HG02870 (cell line): ENCODE data around the gene STAU1.
"Not testable (repeated sequence)": the region's sequence is repeated elsewhere in the genome, so short reads cannot be mapped to it uniquely, and the experiment has no call there.

Source experiments
- ATAC-seq: cut with Tn5 transposase; IDR thresholded peaks from one replicate; pipeline ENCODE4 v1.9.1; 2021; ENCODE audit warnings: mild to moderate bottlenecking, moderate library complexity; ENCODE audit not compliant: unreplicated experiment

The STAU1 gene

DNA sequence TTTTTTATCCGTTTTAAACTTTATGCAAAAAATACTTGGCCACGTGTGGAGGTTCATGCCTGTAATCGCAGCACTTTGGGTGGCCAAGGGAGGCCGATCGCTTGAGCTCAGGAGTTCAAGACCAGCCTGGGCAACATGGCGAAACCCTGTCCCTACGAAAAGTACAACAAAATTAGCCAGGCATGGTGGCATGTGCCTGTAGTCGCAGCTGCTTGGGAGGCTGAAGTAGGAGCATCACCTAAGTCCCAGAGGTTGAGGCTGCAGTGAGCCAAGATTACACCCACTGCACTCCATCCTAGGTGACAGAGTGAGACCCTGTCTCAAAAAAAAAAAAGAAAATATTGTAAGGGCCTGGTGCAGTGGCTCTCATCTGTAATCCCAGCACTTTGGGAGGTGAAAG lies 97.0 kb downstream of the STAU1 start:
- ATAC-seq = no peak

DNA sequence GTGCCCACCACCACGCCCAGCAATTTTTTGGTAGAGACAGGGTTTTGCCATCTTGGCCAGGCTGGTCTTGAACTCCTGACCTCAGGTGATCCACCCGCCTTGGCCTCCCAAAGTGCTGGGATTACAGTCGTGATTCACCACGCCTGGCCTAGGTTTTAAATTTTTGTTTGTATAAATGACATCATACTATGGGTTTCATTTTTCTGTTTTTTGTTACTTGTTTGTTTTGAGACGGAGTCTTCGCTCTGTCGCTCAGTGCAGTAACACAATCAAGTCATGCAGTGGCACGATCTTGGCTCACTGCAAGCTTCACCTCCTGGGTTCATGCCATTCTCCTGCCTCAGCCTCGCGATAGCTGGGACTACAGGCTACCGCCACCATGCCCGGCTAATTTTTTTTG lies 105.8 kb downstream of the STAU1 start:
- ATAC-seq = not testable (repeated sequence)

DNA sequence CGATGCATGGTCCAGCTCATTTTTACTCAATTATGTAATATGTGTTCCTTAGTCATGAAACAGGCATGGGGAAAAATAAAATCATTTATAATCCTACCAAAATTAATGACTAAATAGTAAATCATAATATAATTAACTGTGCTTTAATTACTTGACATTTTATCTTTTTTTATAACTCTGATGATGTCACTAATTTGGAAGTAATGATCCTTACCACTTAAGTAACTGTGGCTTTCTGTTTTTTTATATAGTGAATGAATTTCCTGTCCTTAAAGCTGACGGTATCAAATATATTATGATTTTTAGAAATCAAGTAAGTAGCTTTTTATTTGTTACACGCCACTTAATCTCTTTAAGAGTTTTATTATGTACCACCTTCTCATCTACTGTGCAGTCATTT lies 109.8 kb downstream of the STAU1 start:
- ATAC-seq = no peak

DNA sequence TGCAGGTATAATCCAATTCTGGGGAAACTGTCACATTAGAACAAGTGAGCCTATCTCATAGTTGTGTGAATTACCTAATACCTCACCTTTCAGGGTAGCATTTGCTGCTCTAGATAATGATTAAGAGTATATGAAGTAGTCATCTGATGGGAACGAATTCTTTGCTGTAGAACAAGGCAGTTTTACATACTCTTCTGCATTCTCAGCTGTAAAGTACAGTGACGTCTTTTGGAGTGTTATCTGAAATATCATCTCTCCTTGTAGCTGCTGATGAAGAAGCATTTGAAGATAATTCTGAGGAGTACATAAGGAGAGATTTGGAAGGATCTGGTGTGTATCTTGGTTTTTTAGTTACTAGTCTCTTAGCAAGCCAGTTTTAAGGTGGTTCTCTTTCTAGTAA lies 113.6 kb downstream of the STAU1 start:
- no peak for ATAC-seq
